GM19463 (cell line): ENCODE data around the gene TCF25.

ENCODE experiments used
- ATAC-seq: cut with Tn5 transposase; IDR thresholded peaks from one replicate; pipeline ENCODE4 v1.9.1; 2021; ENCODE audit warnings: mild to moderate bottlenecking, moderate library complexity; ENCODE audit not compliant: unreplicated experiment

The TCF25 gene

DNA sequence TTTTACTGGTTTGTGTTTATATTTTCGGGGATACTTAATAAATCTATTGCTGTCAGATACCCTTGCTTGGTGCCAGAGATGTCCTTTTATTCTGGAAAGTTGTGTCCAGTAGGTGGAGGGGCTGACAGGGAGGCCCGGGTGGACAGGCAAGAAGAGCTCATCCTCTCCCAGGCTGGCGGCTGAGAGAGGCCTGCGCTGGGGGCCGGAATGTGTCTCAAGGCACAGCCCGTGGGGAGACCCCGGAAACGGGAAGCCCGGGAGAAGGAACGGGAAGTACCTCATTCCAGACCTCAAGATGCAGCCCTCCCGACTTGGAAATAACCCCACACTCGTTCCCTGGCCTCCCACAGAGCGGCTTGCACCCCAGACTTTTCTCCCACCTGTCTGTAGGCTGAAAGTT lies 62.6 kb downstream of the TCF25 start:
- ATAC-seq: no peak

DNA sequence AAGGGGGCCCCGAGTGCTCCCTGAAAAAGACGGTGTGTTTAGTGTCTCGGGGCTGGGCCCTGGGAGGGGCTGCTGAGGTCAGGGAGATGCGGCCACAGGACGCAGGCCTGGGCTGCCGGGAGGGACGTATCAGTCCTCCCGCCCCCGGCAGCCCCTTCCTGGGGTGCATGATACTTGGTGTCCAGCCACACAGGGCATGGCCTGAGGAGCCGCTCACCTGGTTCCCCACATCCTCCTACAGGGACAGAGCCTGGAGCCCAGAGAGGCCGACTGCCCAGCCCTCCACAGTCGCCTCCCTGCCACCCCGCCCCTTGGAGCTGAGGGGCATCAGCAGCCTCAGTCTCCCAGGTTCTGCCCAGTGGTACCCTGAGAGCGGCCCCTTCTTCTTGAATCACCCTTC lies 63.1 kb downstream of the TCF25 start:
- ATAC-seq: no peak

DNA sequence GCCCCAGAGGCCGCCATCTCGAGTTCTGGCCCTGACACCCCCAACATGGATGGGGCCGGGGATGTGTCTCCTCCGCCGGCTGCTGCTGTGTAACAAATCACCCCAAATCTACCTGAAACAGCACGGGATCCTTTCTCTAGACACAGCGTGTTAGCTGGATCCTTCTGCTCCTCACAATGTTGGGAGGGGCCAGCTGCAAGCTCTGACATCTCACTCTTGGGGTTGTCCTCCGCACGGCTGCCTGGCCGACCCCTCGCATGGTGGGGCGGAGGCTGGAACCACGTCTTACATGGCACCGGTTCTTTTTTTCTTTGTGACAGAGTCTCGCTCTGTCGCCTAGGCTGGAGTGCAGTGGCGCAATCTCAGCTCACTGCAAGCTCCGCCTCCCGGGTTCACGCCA lies 63.6 kb downstream of the TCF25 start:
- ATAC-seq: no peak

DNA sequence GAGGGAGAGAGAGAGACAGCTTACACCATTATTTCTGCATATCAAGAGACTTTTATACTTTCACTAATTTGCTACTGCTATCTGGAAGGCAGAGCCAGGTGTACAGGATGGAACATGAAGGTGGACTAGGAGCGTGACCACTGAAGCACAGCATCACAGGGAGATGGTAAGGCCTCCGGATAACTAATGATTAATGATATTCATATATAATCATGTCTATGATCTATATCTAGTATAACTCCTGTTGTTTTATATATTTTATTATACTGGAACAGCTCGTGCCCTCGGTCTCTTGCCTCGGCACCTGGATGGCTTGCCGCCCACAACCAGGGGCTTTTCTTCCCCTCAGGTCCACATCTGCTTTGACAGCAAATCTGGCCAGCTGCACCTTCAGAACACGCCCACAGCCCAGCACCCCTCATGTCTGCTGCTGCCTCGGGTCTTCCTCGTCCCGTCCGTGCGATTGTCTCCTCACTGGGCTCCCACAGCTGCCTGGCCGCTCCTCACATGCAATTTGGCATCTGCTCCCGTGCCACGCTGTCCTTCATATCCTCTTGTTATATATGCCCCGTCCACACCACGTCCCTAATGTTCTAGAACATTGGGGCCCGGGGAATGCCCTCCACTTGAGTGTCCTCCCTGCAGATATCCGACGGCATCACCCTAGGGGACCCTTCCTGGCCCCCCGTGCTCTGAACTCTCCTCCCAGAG lies 64.9 kb downstream of the TCF25 start:
- no peak for ATAC-seq

DNA sequence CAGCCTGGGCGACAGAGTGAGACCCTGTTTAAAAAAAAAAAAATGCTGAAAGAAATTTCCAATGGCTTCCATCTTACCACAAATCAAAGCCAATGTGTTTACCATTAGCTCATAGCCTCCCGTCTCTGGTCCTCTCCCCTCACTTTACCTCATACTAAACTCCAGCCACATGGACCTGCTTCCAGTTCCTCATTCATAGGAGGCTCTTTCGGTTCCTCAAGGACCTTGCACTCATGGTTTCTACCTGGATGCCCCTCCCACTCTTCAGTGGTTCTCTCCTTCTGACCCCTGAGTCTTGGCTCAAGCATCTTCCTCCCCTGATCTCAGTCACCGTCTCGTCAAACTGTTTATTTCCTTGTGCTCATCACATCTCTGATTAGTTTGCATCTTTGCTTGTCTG lies 71.4 kb downstream of the TCF25 start:
- ATAC-seq: no peak

DNA sequence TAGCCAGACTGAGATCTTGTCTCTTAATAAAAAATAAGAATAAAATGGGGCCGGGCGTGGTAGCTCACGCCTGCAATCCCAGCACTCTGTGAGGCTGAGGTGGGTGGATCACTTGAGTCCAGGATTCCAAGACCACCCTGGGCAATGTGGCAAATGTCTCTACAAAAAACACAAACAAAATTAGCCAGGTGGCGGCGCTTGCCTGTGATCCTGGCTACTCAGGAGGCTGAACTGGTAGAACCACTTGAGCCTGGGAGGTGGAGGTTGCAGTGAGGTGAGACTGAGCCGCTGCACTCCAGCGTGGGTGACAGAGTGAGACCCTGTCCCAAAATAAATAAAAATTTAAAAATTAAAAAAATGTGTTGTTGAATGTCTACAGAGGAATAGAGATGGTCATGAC lies 72.3 kb downstream of the TCF25 start:
- ATAC-seq: no peak

DNA sequence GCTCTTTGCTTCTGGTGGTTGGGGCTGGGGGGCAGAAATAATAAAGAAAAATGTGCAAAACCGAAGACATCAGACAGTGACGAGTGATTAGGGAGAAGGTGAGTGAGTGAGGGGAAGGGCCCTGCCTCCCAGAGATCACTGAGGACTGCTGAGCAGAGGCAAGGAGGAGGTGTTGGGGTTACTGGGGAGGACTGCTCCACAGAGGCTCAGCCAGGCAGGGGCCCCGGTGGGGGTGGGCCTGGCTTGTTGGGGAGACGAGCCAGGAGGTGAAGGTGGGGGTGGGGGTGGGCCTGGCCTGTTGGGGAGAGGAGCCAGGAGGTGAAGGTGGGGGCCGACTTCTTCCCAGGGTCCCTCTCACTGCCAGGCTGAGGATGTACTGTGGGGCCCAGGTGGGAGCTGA lies 73.1 kb downstream of the TCF25 start:
- no peak for ATAC-seq

DNA sequence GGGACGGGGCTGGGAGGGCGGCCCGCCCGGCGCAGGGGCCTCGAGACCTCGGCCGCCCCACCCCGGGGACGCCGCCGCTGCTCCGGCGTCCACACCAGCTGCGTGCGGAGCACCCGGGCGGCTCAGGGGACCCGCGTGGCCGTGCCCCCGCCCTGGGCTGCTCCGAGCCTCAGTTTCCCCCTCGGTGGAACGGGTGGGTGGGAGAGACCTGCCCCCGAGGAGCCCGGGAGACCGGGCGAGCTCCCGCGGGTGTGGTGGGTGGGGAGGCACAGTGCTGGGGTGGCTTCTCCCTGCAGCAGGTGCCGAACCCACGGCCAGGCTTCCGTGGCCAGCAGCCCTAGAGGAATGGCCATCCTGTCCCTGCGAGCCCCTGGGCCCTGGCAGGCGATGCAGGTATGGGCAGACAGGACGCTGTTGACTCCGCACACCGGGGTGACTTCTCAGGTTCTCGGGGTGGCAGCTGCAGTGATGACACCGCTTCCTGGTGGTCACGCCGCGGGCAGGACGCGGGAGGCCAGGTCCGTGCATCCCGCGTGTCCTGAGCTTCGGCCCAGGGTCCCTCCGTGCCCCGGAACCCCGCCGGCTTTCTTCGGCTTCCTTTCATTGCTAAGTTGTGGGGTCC lies 75.8 kb downstream of the TCF25 start:
- ATAC-seq: no peak

DNA sequence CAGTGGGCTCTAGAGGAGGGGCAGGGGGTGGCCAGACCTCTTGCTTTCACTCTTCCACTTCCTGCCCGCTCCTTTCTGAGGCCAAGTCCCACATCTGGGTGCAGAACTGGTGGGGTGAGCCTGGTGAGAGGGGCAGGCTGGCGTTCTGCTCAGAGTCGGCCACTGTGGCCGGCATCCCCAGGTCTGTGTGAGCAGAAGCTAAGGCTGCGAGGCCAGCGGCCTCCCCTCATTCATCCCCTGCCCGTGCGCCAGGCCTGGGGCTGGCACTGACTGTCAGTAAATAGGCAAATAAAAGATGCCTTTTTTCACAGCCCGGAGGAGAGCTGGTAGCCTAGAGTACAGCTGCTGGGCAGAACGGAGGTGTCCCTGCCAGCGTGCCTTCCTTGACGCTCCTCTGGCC lies 76.4 kb downstream of the TCF25 start:
- no peak for ATAC-seq

DNA sequence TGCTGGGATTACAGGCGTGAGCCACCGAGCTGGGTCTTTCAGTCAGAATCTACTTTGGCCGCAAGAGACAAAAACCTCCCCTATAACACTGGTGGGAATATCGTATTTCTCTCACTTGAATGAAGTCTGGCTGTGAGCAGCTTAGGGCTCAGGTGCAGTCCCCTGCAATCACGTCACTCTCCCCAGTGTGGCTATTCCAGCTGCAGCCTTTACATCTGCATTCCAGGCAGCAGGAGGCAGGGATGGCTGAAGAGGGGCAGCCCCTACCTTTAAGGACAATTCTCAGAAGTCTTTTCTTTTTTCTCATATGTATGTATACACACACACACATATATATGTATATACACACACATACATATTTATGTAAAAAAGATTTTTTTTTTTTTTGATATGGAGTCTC lies 78.1 kb downstream of the TCF25 start:
- ATAC-seq: no peak

DNA sequence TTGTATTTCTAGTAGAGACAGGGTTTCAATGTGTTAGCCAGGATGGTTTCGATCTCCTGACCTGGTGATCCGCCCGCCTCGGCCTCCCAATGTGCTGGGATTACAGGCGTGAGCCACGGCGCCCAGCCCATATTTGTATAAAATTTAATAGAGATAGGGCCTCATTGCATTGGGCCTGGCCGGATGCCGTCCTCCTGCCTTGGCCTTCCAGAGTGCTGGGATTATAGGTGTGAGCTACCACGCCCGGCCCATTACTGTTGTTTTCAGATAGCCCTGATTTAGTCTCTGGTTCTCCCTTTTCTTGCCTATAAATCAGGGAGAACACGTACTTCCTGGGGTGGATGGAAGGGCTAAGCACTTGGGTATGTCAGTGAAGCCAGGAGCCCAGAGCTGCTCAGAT lies 78.7 kb downstream of the TCF25 start:
- ATAC-seq: no peak

DNA sequence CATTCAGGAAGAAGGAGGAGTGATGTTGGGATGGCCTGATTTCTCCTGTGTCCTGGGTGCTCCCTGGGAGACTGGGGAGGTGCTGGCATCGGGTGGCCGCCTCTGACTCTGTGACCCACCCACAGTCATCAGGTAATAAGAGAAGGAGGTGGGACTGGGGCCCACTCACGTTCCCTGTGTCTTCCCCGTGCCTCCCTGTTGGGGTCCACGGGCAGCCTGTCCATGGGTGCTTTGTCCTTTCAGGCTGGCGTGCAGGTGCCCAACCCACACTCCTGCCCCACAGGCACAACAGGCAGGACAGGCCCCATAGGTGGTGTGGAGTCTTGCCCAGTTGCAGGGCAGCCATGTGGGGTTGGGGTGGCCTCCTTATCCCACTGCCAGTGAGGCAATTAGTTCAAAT lies 79.2 kb downstream of the TCF25 start:
- ATAC-seq: no peak

DNA sequence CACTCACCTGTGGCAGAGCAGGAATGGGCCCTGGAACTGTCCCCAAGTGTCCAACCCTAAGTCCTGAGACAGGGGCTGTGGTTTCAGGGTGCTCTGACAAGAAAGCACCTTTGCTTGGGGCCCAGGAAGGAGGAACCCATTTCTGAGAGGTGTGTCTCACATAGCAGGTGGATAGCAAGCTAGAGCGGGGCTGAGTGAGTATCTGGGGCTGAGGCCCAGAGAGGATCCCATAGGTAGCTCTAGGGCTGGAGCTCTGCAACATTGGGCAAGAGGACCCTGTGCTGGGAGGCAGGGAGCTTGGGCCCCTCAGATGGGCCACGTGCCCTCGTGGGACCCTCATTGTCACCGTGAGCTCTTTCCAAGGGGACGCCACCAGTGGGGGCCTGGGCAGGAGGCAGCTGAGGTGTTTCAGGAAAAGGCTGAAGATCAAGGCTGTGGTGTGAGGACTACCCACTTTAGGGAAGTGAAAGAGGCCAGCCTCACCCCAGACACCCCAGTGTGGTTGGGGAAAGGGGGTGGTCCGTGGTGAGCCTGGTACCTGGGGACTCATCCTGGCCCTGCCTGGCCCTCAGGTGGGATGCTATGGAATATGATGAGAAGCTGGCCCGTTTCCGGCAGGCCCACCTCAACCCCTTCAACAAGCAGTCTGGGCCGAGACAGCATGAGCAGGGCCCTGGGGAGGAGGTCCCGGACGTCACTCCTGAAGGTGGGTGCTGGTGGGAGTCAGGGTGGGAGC lies 80.4 kb downstream of the TCF25 start:
- peak; percentile 83 for ATAC-seq

DNA sequence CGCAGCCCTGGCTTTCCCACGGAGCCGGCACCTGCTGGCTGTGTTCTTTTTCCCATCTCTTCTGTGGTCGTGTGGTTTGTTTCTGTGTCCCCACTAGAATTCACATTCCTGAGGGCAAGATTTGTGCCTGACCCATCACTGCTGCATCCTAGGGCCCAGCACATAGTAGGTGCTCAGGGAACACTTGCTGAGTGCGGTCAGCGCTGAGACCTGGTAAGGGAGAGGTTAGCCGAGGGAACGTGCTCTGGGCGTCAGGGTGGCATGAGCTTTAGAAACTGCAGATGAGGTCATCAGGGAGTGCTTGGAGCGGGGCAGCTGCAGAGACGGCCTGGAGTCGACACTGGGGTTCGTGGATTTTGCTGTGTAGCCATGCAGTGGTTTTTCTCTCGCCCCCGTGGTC lies 81.1 kb downstream of the TCF25 start:
- ATAC-seq: no peak

DNA sequence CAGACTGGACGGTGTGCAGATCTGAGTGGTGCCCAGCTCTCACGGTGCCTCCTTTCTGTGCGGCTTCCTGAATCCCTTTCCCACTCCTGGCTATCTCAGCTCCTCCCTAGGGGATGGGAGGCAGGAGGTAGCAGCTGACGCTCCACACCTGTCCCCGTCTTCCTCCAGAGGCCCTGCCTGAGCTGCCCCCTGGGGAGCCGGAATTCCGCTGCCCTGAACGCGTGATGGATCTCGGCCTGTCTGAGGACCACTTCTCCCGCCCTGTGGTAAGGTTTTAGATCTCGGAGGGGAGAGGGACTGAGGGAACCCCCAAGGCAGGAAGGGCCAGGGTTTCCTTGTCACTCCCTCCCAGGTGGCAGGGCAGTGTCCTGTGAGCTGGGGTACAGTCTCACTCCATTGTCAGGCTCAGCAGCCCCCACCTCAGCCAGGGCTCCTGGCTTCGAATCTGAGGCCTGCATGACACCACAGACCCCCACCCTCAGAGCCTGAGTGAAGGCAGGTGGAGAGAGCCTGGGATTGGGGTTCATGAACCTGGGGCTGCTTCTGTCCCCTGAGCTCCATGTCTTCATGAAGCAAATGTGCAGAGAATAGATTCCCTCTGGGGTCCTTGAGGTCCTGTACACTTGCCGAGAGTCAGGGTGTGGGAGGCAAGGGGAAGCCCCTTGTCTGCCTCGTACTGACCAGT lies 81.8 kb downstream of the TCF25 start:
- no peak for ATAC-seq

DNA sequence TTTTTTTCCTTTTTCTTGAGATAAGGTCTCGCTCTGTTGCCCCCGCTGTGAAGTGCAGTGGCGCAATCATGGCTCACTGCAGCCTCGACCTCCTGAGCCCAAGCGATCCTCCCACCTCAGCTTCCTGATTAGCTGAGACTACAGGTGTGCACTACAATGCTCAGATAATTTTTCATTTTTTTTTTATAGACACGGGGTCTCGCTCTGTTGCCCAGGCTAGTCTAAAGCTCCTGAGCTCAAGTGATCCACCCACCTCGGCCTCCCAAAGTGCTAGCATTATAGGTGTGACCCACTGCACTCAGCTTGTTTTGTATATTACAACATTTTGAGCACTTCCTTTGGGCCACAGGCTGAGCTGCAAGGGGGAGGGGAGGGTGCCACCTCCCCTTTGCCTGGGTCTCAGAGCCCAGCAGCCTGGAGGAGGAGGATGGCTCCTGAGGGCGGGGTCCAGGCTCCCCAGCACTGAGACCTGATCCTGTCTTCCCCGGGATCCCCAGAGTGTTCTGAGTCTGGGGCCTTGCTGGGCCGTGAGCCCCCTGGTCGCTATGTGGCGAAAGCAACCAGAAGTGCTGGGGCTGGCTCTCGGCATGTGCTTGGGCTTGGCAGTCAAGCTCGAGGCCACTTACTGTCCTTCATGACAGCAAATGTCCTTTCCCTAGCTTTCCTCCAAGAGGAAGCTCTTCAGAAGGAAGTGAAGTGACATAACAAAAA lies 83.3 kb downstream of the TCF25 start:
- no peak for ATAC-seq

DNA sequence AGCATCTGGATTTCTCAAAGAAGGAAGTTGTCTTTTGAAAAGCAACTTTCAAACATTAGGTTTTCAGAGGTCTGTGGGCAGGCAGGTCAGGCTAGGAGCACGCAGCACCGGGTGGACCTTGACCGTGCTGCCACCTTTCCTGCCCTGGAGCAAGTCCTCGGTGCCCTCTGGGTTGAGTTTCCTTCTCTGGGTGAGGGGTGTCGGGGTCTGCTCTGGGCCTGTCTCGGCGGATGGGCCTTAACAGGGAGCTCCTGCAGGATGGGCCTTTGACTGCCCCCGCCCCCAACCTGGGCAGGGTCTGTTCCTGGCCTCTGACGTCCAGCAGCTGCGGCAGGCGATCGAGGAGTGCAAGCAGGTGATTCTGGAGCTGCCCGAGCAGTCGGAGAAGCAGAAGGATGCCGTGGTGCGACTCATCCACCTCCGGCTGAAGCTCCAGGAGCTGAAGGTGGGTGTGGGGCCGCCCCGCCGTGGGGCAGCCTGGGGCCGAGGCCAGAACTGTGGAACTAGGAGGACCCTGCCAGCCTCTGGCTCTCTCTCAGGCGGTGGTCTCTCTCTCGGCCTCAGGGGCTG lies 83.9 kb downstream of the TCF25 start:
- no peak for ATAC-seq

DNA sequence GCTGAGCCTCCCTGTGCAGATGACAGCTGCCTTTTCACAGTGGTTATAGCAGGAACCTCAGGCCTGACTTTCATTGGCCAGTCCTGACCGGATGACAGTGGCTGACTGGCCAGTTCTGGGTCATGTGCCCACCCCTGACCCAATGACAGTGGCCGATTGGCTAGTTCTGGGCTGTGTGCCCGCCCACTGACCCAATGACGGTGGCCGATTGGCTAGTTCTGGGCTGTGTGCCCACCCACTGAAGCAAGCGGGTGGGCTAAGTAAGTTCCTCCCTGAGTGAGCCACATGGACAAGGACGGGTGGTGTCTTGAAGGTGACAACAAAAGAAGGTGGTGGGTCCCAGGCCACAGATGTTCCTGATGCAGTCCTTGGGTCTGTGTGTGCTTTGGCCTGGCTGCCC lies 84.7 kb downstream of the TCF25 start:
- ATAC-seq: no peak

DNA sequence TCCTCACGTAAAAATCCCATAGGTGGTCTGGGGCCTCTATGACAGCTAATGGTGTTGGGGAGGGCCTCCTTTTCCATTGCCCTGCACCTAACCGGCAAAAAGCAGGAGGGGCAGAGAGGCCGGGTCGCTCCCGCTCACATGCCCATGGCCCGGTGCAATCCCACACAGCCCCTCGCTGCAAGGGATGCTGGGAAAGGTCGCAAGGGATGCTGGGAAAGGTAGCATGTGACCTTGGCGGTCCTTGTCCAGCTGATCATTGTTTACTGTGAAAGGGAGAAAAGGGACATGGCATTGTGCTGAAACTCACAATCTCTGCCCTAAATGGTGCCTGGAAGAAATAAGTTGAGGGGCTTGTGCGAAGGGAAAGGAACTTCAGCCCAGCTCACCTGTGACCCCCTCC lies 85.2 kb downstream of the TCF25 start:
- no peak for ATAC-seq

DNA sequence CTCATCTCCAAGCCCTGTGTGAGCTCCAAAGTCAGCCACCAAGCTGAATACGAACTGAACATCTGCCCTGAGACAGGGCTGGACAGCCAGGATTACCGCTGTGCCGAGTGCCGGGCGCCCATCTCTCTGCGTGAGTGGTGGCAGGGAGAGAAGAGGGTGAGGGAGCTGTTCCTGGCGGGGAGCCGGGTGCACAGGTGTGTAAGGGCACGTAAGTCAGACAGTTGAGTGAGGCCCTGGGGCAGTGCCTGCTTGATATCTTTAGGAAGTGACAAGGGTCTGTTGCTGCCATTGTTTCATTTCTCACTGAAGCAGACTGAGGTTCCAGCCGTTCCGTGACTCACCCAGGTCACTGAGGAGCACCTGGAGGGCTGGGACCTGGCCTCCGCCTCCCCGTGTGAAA lies 87.6 kb downstream of the TCF25 start:
- no peak for ATAC-seq
